Neural progenitor cell (in vitro differentiated cells): ENCODE data around the gene USP1. TPM values are rescaled to one million over a fixed set of nuclear protein-coding genes. Genes with fewer than 3 reads are reported as not detected.

Experiments
- DNase-seq: peaks from one replicate; pipeline ENCODE4 v3.0.0-alpha.2; 2016; ENCODE audit warnings: low spot score
- H2AFZ ChIP-seq: fragments of 200-600 bp; sonication (generic); replicated peaks from 2 replicates; pipeline ENCODE4 v1.6.1; 2016; ENCODE audit warnings: antibody characterized with exemption
- H3F3A ChIP-seq: fragments of 200-600 bp; sonication (generic); 2 replicates; pipeline ENCODE4 v1.6.1; 2016; ENCODE audit warnings: antibody characterized with exemption, low read depth
- H3K27ac ChIP-seq: fragments of 200-600 bp; sonication (generic); 2 replicates; pipeline ENCODE4 v1.5.1; 2016; ENCODE audit warnings: mild to moderate bottlenecking
- H3K27me3 ChIP-seq: fragments of 200-600 bp; sonication (generic); 2 replicates; pipeline ENCODE4 v1.6.1; 2016; ENCODE audit warnings: mild to moderate bottlenecking, moderate library complexity
- H3K36me3 ChIP-seq: fragments of 200-600 bp; sonication (generic); 2 replicates; pipeline ENCODE4 v1.5.1; 2016
- H3K4me1 ChIP-seq: fragments of 200-600 bp; sonication (generic); 2 replicates; pipeline ENCODE4 v1.6.1; 2016; ENCODE audit warnings: mixed run types
- H3K4me2 ChIP-seq: fragments of 200-600 bp; sonication (generic); 2 replicates; pipeline ENCODE4 v1.6.1; 2016
- H3K4me3 ChIP-seq: fragments of 200-600 bp; sonication (generic); 2 replicates; pipeline ENCODE4 v1.5.1; 2016
- H3K79me2 ChIP-seq: fragments of 200-600 bp; sonication (generic); 2 replicates; pipeline ENCODE4 v1.6.1; 2016; ENCODE audit warnings: low read depth
- H3K9ac ChIP-seq: fragments of 200-600 bp; sonication (generic); 2 replicates; pipeline ENCODE4 v1.6.1; 2016
- H3K9me3 ChIP-seq: fragments of 200-600 bp; sonication (generic); 2 replicates; pipeline ENCODE4 v1.5.1; 2016; ENCODE audit warnings: low read depth
- H4K20me1 ChIP-seq: fragments of 200-600 bp; sonication (generic); 2 replicates; pipeline ENCODE4 v1.6.1; 2016; ENCODE audit warnings: low read depth
- H3K27ac Mint-ChIP-seq: 3 replicates; pipeline ENCODE4 v1.8.0; 2021; ENCODE audit warnings: mixed read lengths
- H3K27me3 Mint-ChIP-seq: 2 replicates; pipeline ENCODE4 v1.8.0; 2022; ENCODE audit warnings: low read depth, mild to moderate bottlenecking, inconsistent platforms, moderate library complexity, mixed read lengths; ENCODE audit not compliant: insufficient read depth
- H3K36me3 Mint-ChIP-seq: 3 replicates; pipeline ENCODE4 v1.8.0; 2021; ENCODE audit warnings: mixed read lengths
- H3K4me1 Mint-ChIP-seq: 3 replicates; pipeline ENCODE4 v1.8.0; 2021; ENCODE audit warnings: mixed read lengths
- H3K4me3 Mint-ChIP-seq: 3 replicates; pipeline ENCODE4 v1.8.0; 2021; ENCODE audit warnings: mild to moderate bottlenecking, moderate library complexity, mixed read lengths
- H3K9me3 Mint-ChIP-seq: 3 replicates; pipeline ENCODE4 v1.8.0; 2020; ENCODE audit warnings: mixed read lengths
- EZH2 ChIP-seq: fragments of 200-600 bp; sonication (generic); IDR thresholded peaks from 2 replicates; pipeline ENCODE4 v1.6.1; 2017; ENCODE audit warnings: antibody characterized with exemption, mild to moderate bottlenecking, moderate library complexity
- EZH2phosphoT487 ChIP-seq: fragments of 200-600 bp; sonication (generic); IDR thresholded peaks from 2 replicates; pipeline ENCODE4 v1.6.1; 2017; ENCODE audit warnings: antibody characterized with exemption
- total RNA-seq: library from RNA; depleted of rRNA; stranded (reverse); fragments of >200 nt; gene quantifications from 2 replicates; pipeline ENCODE4 v1.2.3, GENCODE V29; 2015; ENCODE audit warnings: low replicate concordance
- TF ChIP-seq, protein P1 (sequence below): fragments of 200-600 bp; sonication (generic); IDR thresholded peaks from 2 replicates; pipeline ENCODE4 v1.5.1; 2017; ENCODE audit warnings: antibody characterized with exemption, mild to moderate bottlenecking

Gene USP1
- total RNA-seq, 1 donor from 2014 or later = 106 TPM

DNA sequence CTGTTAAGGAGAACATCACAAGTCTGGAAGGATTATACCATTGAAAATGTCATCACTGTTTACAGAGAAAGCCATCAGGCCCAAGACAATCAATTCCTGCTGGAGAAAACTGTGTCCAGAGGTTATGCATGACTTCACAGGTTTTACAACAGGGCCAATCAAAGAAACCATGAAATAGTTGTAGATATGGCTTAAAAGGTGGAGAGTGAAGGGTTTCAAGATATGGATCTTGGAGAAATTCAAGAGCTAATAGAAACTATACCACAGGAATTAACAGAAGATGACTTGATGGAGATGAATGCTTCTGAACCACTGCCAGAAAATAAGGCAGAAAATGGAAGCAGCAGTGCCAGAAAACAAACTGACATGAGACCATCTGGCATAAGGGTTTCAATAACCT lies 30.2 kb downstream of the USP1 start:
- no peak overlapping the region for H3K4me3 ChIP-seq
- TF ChIP-seq, protein P1, sequence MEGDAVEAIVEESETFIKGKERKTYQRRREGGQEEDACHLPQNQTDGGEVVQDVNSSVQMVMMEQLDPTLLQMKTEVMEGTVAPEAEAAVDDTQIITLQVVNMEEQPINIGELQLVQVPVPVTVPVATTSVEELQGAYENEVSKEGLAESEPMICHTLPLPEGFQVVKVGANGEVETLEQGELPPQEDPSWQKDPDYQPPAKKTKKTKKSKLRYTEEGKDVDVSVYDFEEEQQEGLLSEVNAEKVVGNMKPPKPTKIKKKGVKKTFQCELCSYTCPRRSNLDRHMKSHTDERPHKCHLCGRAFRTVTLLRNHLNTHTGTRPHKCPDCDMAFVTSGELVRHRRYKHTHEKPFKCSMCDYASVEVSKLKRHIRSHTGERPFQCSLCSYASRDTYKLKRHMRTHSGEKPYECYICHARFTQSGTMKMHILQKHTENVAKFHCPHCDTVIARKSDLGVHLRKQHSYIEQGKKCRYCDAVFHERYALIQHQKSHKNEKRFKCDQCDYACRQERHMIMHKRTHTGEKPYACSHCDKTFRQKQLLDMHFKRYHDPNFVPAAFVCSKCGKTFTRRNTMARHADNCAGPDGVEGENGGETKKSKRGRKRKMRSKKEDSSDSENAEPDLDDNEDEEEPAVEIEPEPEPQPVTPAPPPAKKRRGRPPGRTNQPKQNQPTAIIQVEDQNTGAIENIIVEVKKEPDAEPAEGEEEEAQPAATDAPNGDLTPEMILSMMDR = no peak
- TF ChIP-seq EZH2phosphoT487 (no peak), EZH2 (no peak)
- no peak overlapping the region for H3K4me2 ChIP-seq
- no peak overlapping the region for H3K4me3 Mint-ChIP-seq
- H3K27ac ChIP-seq = no peak overlapping the region
- peaks cover 21% of the 10 kb centered on the region for H3K9me3 Mint-ChIP-seq
- no peak for DNase-seq
- H3K4me1 ChIP-seq = no peaks in the 10 kb centered on the region
- H3K27ac Mint-ChIP-seq = no peak overlapping the region
- no peaks in the 10 kb centered on the region for H3K79me2 ChIP-seq
- peaks cover 8% of the 10 kb centered on the region for H3K36me3 ChIP-seq
- H3K36me3 Mint-ChIP-seq = peaks cover 72% of the 10 kb centered on the region
- H4K20me1 ChIP-seq = no peaks in the 10 kb centered on the region
- H3K27me3 ChIP-seq = no peaks in the 10 kb centered on the region
- no peaks in the 10 kb centered on the region for H3F3A ChIP-seq
- H2AFZ ChIP-seq = no peak overlapping the region
- no peak overlapping the region for H3K9ac ChIP-seq
- H3K4me1 Mint-ChIP-seq = no peaks in the 10 kb centered on the region
- H3K9me3 ChIP-seq = no peaks in the 10 kb centered on the region
- no peaks in the 10 kb centered on the region for H3K27me3 Mint-ChIP-seq

DNA sequence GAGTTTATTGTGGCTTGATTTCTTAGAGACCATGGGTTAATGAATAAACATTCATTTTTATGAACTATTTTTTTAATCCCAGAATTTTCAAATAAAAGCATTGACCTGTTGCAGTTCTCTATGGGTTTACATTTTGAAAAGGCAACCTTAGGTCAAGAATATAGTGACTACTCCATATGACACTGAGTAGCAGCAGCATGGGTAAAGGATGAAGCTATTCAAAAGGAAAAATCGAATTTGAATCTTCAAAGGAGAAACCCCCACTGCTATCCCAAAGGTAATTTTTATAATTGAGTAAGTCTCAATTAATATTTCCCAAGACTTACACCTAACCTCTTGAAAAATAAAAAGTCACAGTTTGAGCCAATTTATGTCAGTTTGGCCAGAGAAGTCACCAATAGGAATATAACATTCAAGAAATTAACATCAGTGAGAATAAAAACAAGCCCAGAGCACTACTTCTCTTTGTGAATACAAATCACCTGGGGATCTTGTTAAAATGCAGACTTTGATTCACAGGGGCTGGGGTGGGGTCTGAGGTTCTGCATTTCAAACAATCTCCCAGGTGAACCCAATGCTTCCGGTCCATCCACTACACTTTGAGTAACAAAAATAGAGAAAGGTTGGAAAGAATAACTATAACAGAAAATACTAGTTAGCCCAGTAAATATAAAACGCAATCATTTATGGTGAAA lies 39.8 kb downstream of the USP1 start:
- no peak overlapping the region for H2AFZ ChIP-seq
- H3K79me2 ChIP-seq = no peaks in the 10 kb centered on the region
- H3K4me2 ChIP-seq = no peak overlapping the region
- no peak overlapping the region for H3K27ac ChIP-seq
- H3K27me3 ChIP-seq = no peaks in the 10 kb centered on the region
- H4K20me1 ChIP-seq = no peaks in the 10 kb centered on the region
- DNase-seq = no peak
- H3K9me3 Mint-ChIP-seq = no peaks in the 10 kb centered on the region
- H3K36me3 Mint-ChIP-seq = peaks cover 30% of the 10 kb centered on the region
- no peak for TF ChIP-seq EZH2phosphoT487
- TF ChIP-seq, protein P1 = no peak
- TF ChIP-seq EZH2 = no peak
- no peak overlapping the region for H3K27ac Mint-ChIP-seq
- no peaks in the 10 kb centered on the region for H3K9me3 ChIP-seq
- H3K4me1 ChIP-seq = no peaks in the 10 kb centered on the region
- H3F3A ChIP-seq = no peaks in the 10 kb centered on the region
- H3K36me3 ChIP-seq = peaks cover 12% of the 10 kb centered on the region
- no peak overlapping the region for H3K4me3 Mint-ChIP-seq
- H3K9ac ChIP-seq = no peak overlapping the region
- peaks cover 4% of the 10 kb centered on the region for H3K4me1 Mint-ChIP-seq
- no peaks in the 10 kb centered on the region for H3K27me3 Mint-ChIP-seq
- H3K4me3 ChIP-seq = no peak overlapping the region

DNA sequence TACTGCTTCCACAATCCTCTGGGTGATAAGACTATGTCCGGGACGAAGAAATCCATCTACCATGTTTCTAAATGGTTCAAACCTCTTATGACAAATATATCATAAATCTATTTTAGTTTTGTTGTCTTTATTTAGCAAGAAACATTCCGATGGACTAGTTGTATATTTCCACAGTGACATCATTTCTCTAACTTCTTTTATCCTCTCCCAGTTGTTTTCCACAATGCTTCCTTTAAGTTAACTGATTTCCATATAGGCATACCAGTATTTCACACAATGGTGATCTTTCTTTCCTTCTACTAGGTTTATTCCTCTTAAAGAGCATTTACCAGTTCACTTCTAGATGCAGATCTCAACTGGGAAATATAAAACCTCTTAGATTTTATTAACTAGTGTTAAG lies 44.8 kb downstream of the USP1 start:
- no peak overlapping the region for H3K27ac Mint-ChIP-seq

More for the DNA sequence above, 44.8 kb downstream of the USP1 start:
- TF ChIP-seq EZH2phosphoT487 (no peak), EZH2 (no peak)
- TF ChIP-seq, protein P1 = no peak
- Histone ChIP-seq H3K79me2 (no peaks in the 10 kb centered on the region), H3K4me3 (no peak overlapping the region), H2AFZ (no peak overlapping the region), H3K36me3 (no peaks in the 10 kb centered on the region), H3K27me3 (no peaks in the 10 kb centered on the region), H3K4me2 (no peak overlapping the region), H3K9ac (no peak overlapping the region), H3F3A (no peaks in the 10 kb centered on the region), H3K4me1 (no peaks in the 10 kb centered on the region), H4K20me1 (no peaks in the 10 kb centered on the region), H3K9me3 (no peaks in the 10 kb centered on the region), H3K27ac (no peak overlapping the region)
- H3K9me3 Mint-ChIP-seq = no peaks in the 10 kb centered on the region
- no peaks in the 10 kb centered on the region for H3K27me3 Mint-ChIP-seq
- DNase-seq = no peak
- H3K36me3 Mint-ChIP-seq = peaks cover 22% of the 10 kb centered on the region
- H3K4me3 Mint-ChIP-seq = no peak overlapping the region
- H3K4me1 Mint-ChIP-seq = peaks cover 3% of the 10 kb centered on the region
